Kidney (tissue), 14 donors: ENCODE results near the gene AMZ1. TPM values are rescaled to one million over a fixed set of nuclear protein-coding genes. Genes with fewer than 3 reads are reported as not detected.

ENCODE experiments used
- DNase-seq, 5 donors: peaks; one replicate each; pipeline ENCODE4 v3.0.0-alpha.2; 2013 to 2020
- FAIRE-seq: peaks from 2 replicates; lab custom pipeline; 2012; peaks lifted over from hg19 to GRCh38; lab: Jason Lieb, UNC
- H3K27ac ChIP-seq, 2 donors: one replicate each; pipeline ENCODE4 v1.7.0; 2013; ENCODE audit warnings: low read depth in 2 of 2, low read length in 2 of 2, inconsistent platforms in 1 of 2
- H3K27me3 ChIP-seq: one replicate; pipeline ENCODE4 v1.7.1; 2013; ENCODE audit warnings: low read length, inconsistent platforms; ENCODE audit not compliant: control insufficient read depth, insufficient read depth
- H3K36me3 ChIP-seq, 3 donors: one replicate each; pipeline versions ENCODE4 v1.7.0 to v1.7.1; 2013; ENCODE audit warnings: low read length in 3 of 3, control low read depth in 1 of 3, inconsistent platforms in 1 of 3; ENCODE audit not compliant: insufficient read depth in 3 of 3, control insufficient read depth in 2 of 3
- H3K4me1 ChIP-seq, 3 donors: one replicate each; pipeline versions ENCODE4 v1.7.0 to v1.7.1; 2013; ENCODE audit warnings: low read length in 3 of 3, inconsistent platforms in 1 of 3, low read depth in 1 of 3; ENCODE audit not compliant: control insufficient read depth in 2 of 3, insufficient read depth in 2 of 3
- H3K4me3 ChIP-seq, 3 donors: one replicate each; pipeline versions ENCODE4 v1.7.0 to v1.8.1; 2013; ENCODE audit warnings: low read length in 3 of 3, control low read depth in 1 of 3, inconsistent platforms in 1 of 3
- H3K9ac ChIP-seq, 3 donors: one replicate each; pipeline versions ENCODE4 v1.7.0 to v1.7.1; 2013; ENCODE audit warnings: low read length in 3 of 3, control low read depth in 1 of 3, inconsistent platforms in 1 of 3
- H3K9me3 ChIP-seq, 3 donors: one replicate each; pipeline versions ENCODE4 v1.7.0 to v1.7.1; 2013; ENCODE audit warnings: low read length in 3 of 3, control low read depth in 1 of 3, inconsistent platforms in 1 of 3; ENCODE audit not compliant: control insufficient read depth in 2 of 3, insufficient read depth in 1 of 3
- intact Hi-C: fragments of 100-400 bp; cut with DNase I; formaldehyde crosslinking; loops from one replicate; pipeline ENCODE4 v1.11.1; 2022
- polyA plus RNA-seq: library from polyadenylated mRNA; stranded (reverse); fragments of 350-450 nt; fragmentation: Illumina TruSeq; extraction: RNeasy Lipid Tissue Mini Kit (QIAGEN cat#74804); gene quantifications from one replicate; pipeline ENCODE4 v1.2.3, GENCODE V29; 2014; ENCODE audit warnings: low read depth, low replicate concordance; ENCODE audit not compliant: insufficient read depth
- total RNA-seq: library from RNA; stranded (reverse); fragmentation: NEBNext Ultra II Directional; extraction: Animal tissue kit (Norgen Biotek cat#: 25700); gene quantifications from one replicate; pipeline ENCODE4 v1.2.1, GENCODE V29; 2021
- TF ChIP-seq, protein P1 (sequence below): IDR thresholded peaks from 3 replicates; pipeline ENCODE4 v1.5.1; 2012; ENCODE audit warnings: mild to moderate bottlenecking, moderate library complexity, borderline replicate concordance; ENCODE audit not compliant: insufficient read depth; ENCODE audit errors: extremely low read depth
- donor health status: control.
- donor health status: control.
- donor health status: control.
- donor health status: control.
- donor health status: control.
- donor health status: DM: yes; HTN: yes; CAD: no.
- donor health status: Normal renal cell carcinoma (clear cell type).

The AMZ1 gene
- total and polyA plus RNA-seq, 2 donors from 2014 or later: 0.16 TPM; not detected in 1

DNA sequence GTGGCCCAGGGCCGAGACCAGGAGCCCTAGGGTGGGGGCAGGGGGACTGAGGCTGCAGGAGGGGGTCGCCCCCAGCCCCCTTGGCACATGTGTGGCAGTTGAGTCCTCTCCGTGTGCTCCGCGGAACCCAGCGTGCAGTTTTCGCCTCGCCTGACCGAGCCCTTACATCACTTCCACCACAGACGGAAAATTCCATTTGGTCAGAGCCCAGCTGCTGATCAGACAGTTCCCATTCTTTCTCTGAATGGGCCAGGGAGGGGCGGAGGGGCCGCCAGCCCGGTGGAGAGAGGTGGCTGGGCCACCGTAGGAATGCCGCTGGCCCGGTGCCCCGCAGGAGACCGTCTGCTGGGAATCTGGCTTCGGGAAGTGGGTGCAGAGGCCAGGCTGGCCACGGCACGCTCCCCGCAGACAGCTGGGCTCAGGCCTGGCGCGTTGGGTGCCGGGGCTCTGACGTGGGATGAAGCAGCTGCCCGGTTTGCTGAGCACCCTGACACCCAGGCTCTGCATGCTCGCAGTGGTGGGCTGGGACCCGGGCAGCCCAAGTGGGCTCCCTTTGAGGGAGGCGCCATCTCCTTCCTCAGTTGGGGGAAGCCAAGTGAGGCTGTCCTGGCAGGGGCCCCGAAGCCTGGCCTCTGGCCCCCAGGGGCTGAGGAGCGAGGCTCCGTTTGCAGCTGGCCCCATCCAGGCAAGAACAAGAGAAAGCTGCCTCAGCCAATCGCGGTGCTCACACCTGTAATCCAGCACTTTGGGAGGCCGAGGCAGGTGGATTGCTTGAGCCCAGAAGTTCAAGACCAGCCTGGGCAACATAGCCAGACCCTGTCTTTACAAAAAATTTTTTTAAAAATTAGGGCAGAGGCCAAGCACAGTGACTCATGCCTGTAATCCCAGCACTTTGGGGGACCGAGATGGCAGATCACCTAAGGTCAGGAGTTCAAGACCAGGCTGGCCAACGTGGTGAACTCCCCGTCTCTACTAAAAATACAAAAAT, 46.3 kb upstream of the AMZ1 start:
- no peaks in the 10 kb centered on the region for H3K9me3 ChIP-seq
- FAIRE-seq (peak; percentile 70), DNase-seq (peak; percentile 91 to 98 (median 95))
- peak overlapping the region; percentile 92 for H3K27ac ChIP-seq
- no peaks in the 10 kb centered on the region for H3K36me3 ChIP-seq
- peaks cover 0 to 52% (median 17%) of the 10 kb centered on the region in 3 donors for H3K4me1 ChIP-seq
- peak overlapping the region in 1 of 3 donors; percentile 15 for H3K4me3 ChIP-seq
- H3K9ac ChIP-seq: peak overlapping the region in 1 of 3 donors; percentile 32
- TF ChIP-seq, protein P1, sequence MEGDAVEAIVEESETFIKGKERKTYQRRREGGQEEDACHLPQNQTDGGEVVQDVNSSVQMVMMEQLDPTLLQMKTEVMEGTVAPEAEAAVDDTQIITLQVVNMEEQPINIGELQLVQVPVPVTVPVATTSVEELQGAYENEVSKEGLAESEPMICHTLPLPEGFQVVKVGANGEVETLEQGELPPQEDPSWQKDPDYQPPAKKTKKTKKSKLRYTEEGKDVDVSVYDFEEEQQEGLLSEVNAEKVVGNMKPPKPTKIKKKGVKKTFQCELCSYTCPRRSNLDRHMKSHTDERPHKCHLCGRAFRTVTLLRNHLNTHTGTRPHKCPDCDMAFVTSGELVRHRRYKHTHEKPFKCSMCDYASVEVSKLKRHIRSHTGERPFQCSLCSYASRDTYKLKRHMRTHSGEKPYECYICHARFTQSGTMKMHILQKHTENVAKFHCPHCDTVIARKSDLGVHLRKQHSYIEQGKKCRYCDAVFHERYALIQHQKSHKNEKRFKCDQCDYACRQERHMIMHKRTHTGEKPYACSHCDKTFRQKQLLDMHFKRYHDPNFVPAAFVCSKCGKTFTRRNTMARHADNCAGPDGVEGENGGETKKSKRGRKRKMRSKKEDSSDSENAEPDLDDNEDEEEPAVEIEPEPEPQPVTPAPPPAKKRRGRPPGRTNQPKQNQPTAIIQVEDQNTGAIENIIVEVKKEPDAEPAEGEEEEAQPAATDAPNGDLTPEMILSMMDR: no peak
- no peaks in the 10 kb centered on the region for H3K27me3 ChIP-seq
- intact Hi-C loops: no loop called here

DNA sequence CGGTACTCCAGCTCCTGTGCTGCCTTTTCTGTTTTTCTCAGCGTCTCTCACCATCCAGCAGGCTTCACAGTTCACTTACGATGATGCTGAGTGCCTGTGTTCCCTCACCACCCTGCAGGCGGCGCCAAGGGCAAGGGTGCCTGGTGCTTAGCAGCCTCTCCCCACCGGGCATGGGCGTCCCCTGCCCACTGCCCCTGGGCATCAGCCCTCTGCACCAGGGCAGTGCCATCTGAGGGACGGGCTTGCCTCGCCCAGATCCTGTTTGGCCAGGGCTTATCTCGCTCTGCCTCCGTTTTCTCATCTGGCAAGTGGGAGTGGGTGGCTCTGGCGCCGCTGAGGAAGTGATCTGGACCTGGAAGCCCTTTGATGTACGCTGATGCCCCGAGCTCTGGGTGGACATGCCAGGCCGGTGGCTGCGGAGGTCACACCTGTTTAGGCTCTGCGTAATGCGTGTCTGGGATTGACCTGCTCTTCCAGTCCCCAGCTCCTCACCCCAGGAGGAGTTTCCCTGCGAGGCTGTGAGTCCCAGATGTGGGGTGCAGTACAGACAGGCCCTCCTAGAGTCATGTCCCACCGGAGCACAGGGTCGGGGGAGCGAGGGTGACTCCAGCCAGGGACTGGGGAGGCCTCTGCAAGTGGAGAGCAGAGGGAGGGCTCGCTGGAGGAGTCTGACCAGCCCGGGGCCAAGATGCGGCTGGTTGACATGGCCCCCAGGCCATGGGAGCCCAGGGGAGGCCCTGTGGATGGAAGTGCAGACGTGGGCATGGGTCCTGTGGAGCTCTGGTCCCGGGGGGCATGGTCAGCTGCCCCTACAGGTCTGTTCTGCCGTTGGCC, 44.4 kb upstream of the AMZ1 start:
- no peak overlapping the region for H3K4me3 ChIP-seq
- FAIRE-seq: no peak
- DNase-seq: peak in 1 of 5 donors; percentile 73
- no peak overlapping the region for H3K9ac ChIP-seq
- H3K27ac ChIP-seq: peak overlapping the region in 1 of 2 donors; percentile 14
- H3K27me3 ChIP-seq: no peaks in the 10 kb centered on the region
- TF ChIP-seq, protein P1: no peak
- peaks cover 0 to 41% (median 14%) of the 10 kb centered on the region in 3 donors for H3K4me1 ChIP-seq
- no peaks in the 10 kb centered on the region for H3K9me3 ChIP-seq
- H3K36me3 ChIP-seq: peaks cover 0 to 3% (median 2%) of the 10 kb centered on the region in 3 donors
- intact Hi-C loops: no loop called here

DNA sequence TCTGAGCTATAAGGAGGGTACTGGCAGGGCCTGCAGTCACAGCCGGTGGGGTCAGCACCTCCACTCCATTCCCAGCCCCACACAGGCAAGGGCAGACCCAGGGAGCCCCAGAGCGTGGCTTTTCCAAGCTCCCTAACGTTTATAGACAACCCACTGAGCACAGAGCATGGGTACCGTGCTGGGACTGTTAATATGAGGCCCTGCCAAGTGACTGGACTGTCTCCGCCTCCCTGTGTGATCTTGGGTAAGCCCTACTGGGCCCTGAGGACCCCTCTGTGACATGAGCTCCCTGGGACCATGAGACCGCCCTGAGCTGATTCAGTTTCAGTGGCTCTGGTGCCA, 43.8 kb upstream of the AMZ1 start:
- intact Hi-C loops: no loop called here
- H3K9me3 ChIP-seq: no peaks in the 10 kb centered on the region
- peak overlapping the region in 1 of 2 donors; percentile 14 for H3K27ac ChIP-seq
- peaks cover 0 to 36% (median 14%) of the 10 kb centered on the region in 3 donors for H3K4me1 ChIP-seq
- H3K4me3 ChIP-seq: no peak overlapping the region
- peaks cover 0 to 3% (median 2%) of the 10 kb centered on the region in 3 donors for H3K36me3 ChIP-seq
- no peak overlapping the region for H3K9ac ChIP-seq
- DNase-seq: no peak
- no peaks in the 10 kb centered on the region for H3K27me3 ChIP-seq
- FAIRE-seq: no peak
- TF ChIP-seq, protein P1: no peak
